H1 (cell line): ENCODE data around the gene TMEM132A. TPM values are rescaled to one million over a fixed set of nuclear protein-coding genes. Genes with fewer than 3 reads are reported as not detected.

Source experiments
- ATF3 ChIP-seq: IDR thresholded peaks from 2 replicates; pipeline ENCODE4 v1.6.1; 2011; ENCODE audit warnings: low read depth, mild to moderate bottlenecking, low read length; ENCODE audit not compliant: insufficient read depth
- PHF8 ChIP-seq: fragments of 200-600 bp; sonication (generic); conservative IDR thresholded peaks from 2 replicates; pipeline ENCODE4 v1.7.1; 2012; ENCODE audit warnings: low read depth, mild to moderate bottlenecking, inconsistent platforms, low read length, moderate library complexity
- POLR2A ChIP-seq, 2 experiments: IDR thresholded peaks; 1 replicate in 1 of 2; 2 replicates in 1 of 2; pipeline ENCODE4 v1.6.1; 2011; ENCODE audit warnings: low read depth in 2 of 2, low read length in 2 of 2, mild to moderate bottlenecking in 2 of 2; ENCODE audit errors: control extremely low read depth in 1 of 2
- TBP ChIP-seq: IDR thresholded peaks from 2 replicates; pipeline ENCODE4 v1.6.1; 2011; ENCODE audit warnings: low read depth, low read length, improper control_type of control experiment
- polyA plus RNA-seq, 7 experiments: library from polyadenylated mRNA; depleted of rRNA in 3 of 7; stranded (reverse) in 5 of 7; unstranded in 2 of 7; fragments of >200 nt in 5 of 7; fragments of 200-250 nt in 2 of 7; gene quantifications; 1 replicate in 5 of 7; 2 replicates in 1 of 7; 4 replicates in 1 of 7; pipeline versions ENCODE4 v1.2.1 to v1.2.3, GENCODE V29; 2011 to 2013; ENCODE audit warnings: missing spikeins in 2 of 7, mixed read lengths in 2 of 7
- total RNA-seq: library from RNA; stranded (reverse); fragmentation: NEBNext Ultra II Directional; extraction: Animal tissue kit (Norgen Biotek cat#: 25700); gene quantifications from 2 replicates; pipeline ENCODE4 v1.2.1, GENCODE V29; 2021

TMEM132A gene
- total and polyA plus RNA-seq, 2 of the 8 experiments (the other 6 are each of a cell fraction or from before 2014, with no cell fraction given), result 46.6 to 97.9 TPM

- TF ChIP-seq ATF3 (no peak), PHF8 (no peak), TBP (no peak), POLR2A (IDR thresholded peaks at IDR 0.05; ENCODE audit: control extremely low read depth in 1 of 2, low read depth in 2 of 2, low read length in 2 of 2) (no peak)
These were observed 36.1 kb downstream of the TMEM132A start (continued) for GRCh38 chr11:60960405-60960804.
